Neuronal stem cell (in vitro differentiated cells): ENCODE measurements around the gene HMGA1.

Experiments
- DNase-seq: peaks from one replicate; pipeline ENCODE4 v3.0.0-alpha.2; 2013; ENCODE audit warnings: low spot score
- H2AFZ ChIP-seq: one replicate; pipeline ENCODE4 v1.6.1; 2013; ENCODE audit warnings: mild to moderate bottlenecking, low read length, inconsistent platforms
- H2AK5ac ChIP-seq: 2 replicates; pipeline ENCODE4 v1.6.1; 2013; ENCODE audit warnings: low read depth, mild to moderate bottlenecking, inconsistent platforms, low read length, moderate library complexity, mixed read lengths
- H2BK120ac ChIP-seq: 2 replicates; pipeline ENCODE4 v1.6.1; 2013; ENCODE audit warnings: low read depth, mild to moderate bottlenecking, inconsistent platforms, low read length, moderate library complexity, mixed read lengths
- H2BK12ac ChIP-seq: one replicate; pipeline ENCODE4 v1.6.1; 2013; ENCODE audit warnings: low read length, inconsistent platforms
- H2BK15ac ChIP-seq: 2 replicates; pipeline ENCODE4 v1.6.1; 2013; ENCODE audit warnings: mild to moderate bottlenecking, low read length, inconsistent platforms, mixed read lengths
- H2BK5ac ChIP-seq: one replicate; pipeline ENCODE4 v1.6.1; 2013; ENCODE audit warnings: inconsistent platforms, mild to moderate bottlenecking, low read length, moderate library complexity
- H3K14ac ChIP-seq: one replicate; pipeline ENCODE4 v1.6.1; 2013; ENCODE audit warnings: low read length, inconsistent platforms
- H3K18ac ChIP-seq: 2 replicates; pipeline ENCODE4 v1.6.1; 2013; ENCODE audit warnings: low read length, inconsistent platforms
- H3K23ac ChIP-seq: 2 replicates; pipeline ENCODE4 v1.6.1; 2013; ENCODE audit warnings: low read depth, mild to moderate bottlenecking, mixed read lengths, low read length, inconsistent platforms; ENCODE audit not compliant: poor library complexity
- H3K27ac ChIP-seq: replicated peaks from 3 replicates; pipeline ENCODE4 v1.5.1; 2013; ENCODE audit warnings: low read length, inconsistent platforms
- H3K27me3 ChIP-seq, 3 experiments: 2 replicates each; pipeline ENCODE4 v1.6.1; 2013; ENCODE audit warnings: low read length in 3 of 3, mild to moderate bottlenecking in 2 of 3, inconsistent platforms in 1 of 3, low read depth in 1 of 3, mixed read lengths in 1 of 3, moderate library complexity in 1 of 3; ENCODE audit not compliant: control insufficient read depth in 3 of 3, insufficient read depth in 3 of 3
- H3K36me3 ChIP-seq, 2 donors: replicated peaks in 1 of 2; 2 replicates each; pipeline ENCODE4 v1.6.1; 2013; ENCODE audit warnings: low read length in 2 of 2; ENCODE audit not compliant: control insufficient read depth in 2 of 2, insufficient read depth in 2 of 2
- H3K4ac ChIP-seq: 2 replicates; pipeline ENCODE4 v1.6.1; 2013; ENCODE audit warnings: inconsistent platforms, mild to moderate bottlenecking, low read length, moderate library complexity
- H3K4me1 ChIP-seq, 2 donors: 1 replicate in 1 of 2; 2 replicates in 1 of 2; pipeline ENCODE4 v1.6.1; 2013; ENCODE audit warnings: low read length in 2 of 2, low read depth in 1 of 2; ENCODE audit not compliant: control insufficient read depth in 2 of 2, insufficient read depth in 1 of 2
- H3K4me2 ChIP-seq: one replicate; pipeline ENCODE4 v1.6.1; 2013; ENCODE audit warnings: mild to moderate bottlenecking, low read length, inconsistent platforms; ENCODE audit not compliant: insufficient read depth, poor library complexity, severe bottlenecking
- H3K4me3 ChIP-seq, 2 donors: 2 replicates each; pipeline ENCODE4 v1.5.1; 2013; ENCODE audit warnings: low read length in 2 of 2, mild to moderate bottlenecking in 2 of 2, inconsistent platforms in 1 of 2, moderate library complexity in 1 of 2
- H3K79me1 ChIP-seq: one replicate; pipeline ENCODE4 v1.6.1; 2013; ENCODE audit warnings: low read depth, mild to moderate bottlenecking, inconsistent platforms, low read length, moderate library complexity
- H3K9ac ChIP-seq: one replicate; pipeline ENCODE4 v1.6.1; 2013; ENCODE audit warnings: mild to moderate bottlenecking, low read depth, low read length, inconsistent platforms; ENCODE audit not compliant: poor library complexity
- H3K9me3 ChIP-seq, 2 donors: replicated peaks in 1 of 2; 2 replicates each; pipeline versions ENCODE3 to v1.6.1; 2013; ENCODE audit warnings: low read length in 2 of 2, mild to moderate bottlenecking in 2 of 2, inconsistent platforms in 1 of 2, low read depth in 1 of 2, mixed read lengths in 1 of 2, moderate library complexity in 1 of 2; ENCODE audit not compliant: control insufficient read depth in 2 of 2, insufficient read depth in 1 of 2
- H4K8ac ChIP-seq: one replicate; pipeline ENCODE4 v1.6.1; 2013; ENCODE audit warnings: low read depth, mild to moderate bottlenecking, inconsistent platforms, low read length, moderate library complexity
- H4K91ac ChIP-seq: one replicate; pipeline ENCODE4 v1.6.1; 2013; ENCODE audit warnings: low read length, low read depth, mild to moderate bottlenecking, inconsistent platforms; ENCODE audit not compliant: poor library complexity
- WGBS, 2 donors: extraction: QIAGEN DNeasy Blood & Tissue Kit; methylation state at CpG; one replicate each; pipeline ENCODE4 v1.1.7; 2013; ENCODE audit warnings: missing lambda C conversion rate in 2 of 2, mixed read lengths in 1 of 2; ENCODE audit not compliant: insufficient read length in 2 of 2, insufficient replicate concordance in 1 of 2; ENCODE audit errors: extremely low coverage in 2 of 2; 5-methylcytosine and 5-hydroxymethylcytosine counted together

The HMGA1 gene

DNA sequence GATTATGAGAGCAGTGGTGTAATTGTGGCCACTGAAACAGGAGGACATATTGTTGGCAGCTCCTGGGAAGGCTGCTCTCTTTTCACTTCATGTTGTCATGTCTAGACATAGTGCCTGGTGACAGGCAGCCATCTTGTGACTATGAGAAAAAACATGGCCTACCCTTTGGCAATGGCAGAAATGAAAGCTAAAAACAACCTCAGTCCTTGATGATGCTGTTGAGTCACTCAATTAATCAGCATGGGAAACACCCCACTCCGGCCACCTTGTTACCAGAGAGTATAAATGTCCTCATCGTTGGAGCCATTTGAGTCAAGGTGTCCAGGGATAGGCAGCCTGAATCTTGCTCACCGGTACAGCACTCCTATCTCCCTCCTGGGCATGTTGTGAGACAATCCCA, 31.2 kb upstream of the HMGA1 start:
- no peak overlapping the region for H3K4me2 ChIP-seq
- H2AFZ ChIP-seq = no peak overlapping the region
- H3K36me3 ChIP-seq = no peaks in the 10 kb centered on the region
- H3K4ac ChIP-seq = no peak overlapping the region
- no peak overlapping the region for H3K9ac ChIP-seq
- H3K79me1 ChIP-seq = no peaks in the 10 kb centered on the region
- H4K8ac ChIP-seq = no peak overlapping the region
- no peak overlapping the region for H3K27ac ChIP-seq
- H2AK5ac ChIP-seq = no peak overlapping the region
- H2BK15ac ChIP-seq = no peak overlapping the region
- no peak overlapping the region for H2BK5ac ChIP-seq
- no peak overlapping the region for H2BK120ac ChIP-seq
- H3K4me1 ChIP-seq = no peaks in the 10 kb centered on the region
- H3K18ac ChIP-seq = no peak overlapping the region
- no peak overlapping the region for H4K91ac ChIP-seq
- WGBS, 2 donors = no CpG with 5 or more reads among the region's 3 CpGs
- no peak overlapping the region for H2BK12ac ChIP-seq
- H3K14ac ChIP-seq = no peak overlapping the region
- H3K27me3 ChIP-seq = peaks cover 0 to 23% (median 0%) of the 10 kb centered on the region in 3 experiments
- no peak overlapping the region for H3K23ac ChIP-seq
- no peaks in the 10 kb centered on the region for H3K9me3 ChIP-seq
- H3K4me3 ChIP-seq = no peak overlapping the region
- no peak for DNase-seq

DNA sequence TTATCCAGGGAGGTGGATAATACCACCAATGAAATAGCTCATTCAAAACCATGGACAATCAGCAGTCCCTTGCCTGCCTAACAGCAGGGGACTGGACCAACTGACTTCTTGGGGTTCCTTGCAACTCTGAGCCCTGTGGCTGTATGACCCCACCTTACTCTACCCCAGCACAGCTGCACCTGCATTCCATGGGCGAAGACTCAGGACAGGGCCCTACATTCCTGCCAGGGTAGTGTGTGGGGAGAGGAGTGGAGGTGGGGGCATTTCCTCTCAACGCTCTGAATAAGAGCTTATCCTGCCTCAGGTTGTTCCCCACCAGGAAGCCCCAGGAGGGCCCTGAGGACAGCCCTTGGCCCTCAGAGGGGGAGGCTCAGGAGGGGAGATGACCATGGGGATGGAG, 30.8 kb upstream of the HMGA1 start:
- Histone ChIP-seq H2AFZ (no peak overlapping the region), H2BK12ac (no peak overlapping the region), H2BK15ac (no peak overlapping the region), H4K91ac (no peak overlapping the region), H2AK5ac (no peak overlapping the region), H3K9ac (no peak overlapping the region), H2BK120ac (no peak overlapping the region), H3K14ac (no peak overlapping the region), H3K4ac (no peak overlapping the region), H4K8ac (no peak overlapping the region), H2BK5ac (no peak overlapping the region), H3K79me1 (no peaks in the 10 kb centered on the region), H3K27me3 (peaks cover 0 to 23% (median 0%) of the 10 kb centered on the region in 3 experiments), H3K36me3 (no peaks in the 10 kb centered on the region), H3K23ac (no peak overlapping the region), H3K4me1 (no peaks in the 10 kb centered on the region), H3K18ac (no peak overlapping the region), H3K4me3 (no peak overlapping the region), H3K27ac (no peak overlapping the region), H3K9me3 (no peaks in the 10 kb centered on the region), H3K4me2 (no peak overlapping the region)
- no CpG with 5 or more reads among the region's 2 CpGs for WGBS, 2 donors
- no peak for DNase-seq

DNA sequence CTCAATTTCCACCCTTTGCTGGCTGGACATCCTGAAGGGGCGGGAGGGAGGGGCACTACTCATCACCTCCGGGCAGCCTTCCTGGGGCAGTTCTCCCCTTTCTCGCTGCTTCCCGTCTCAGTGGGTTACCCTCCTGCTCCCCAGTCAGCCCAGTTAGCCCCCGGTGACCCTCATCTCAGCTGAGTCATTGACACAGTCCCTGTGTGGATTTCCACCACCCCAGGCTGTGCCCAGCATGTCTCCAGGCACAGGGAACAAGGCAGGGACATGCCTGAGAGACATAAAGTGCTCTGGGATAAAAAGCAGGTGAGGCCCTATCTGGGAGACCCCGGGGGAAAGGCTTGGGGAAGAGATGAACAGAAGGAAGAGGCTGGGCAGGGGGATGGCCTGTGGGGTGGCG, 29.9 kb upstream of the HMGA1 start:
- Histone ChIP-seq H2BK12ac (no peak overlapping the region), H4K8ac (no peak overlapping the region), H4K91ac (no peak overlapping the region), H3K18ac (no peak overlapping the region), H3K23ac (no peak overlapping the region), H3K27ac (no peak overlapping the region), H3K4me3 (no peak overlapping the region), H3K27me3 (peaks cover 0 to 23% (median 0%) of the 10 kb centered on the region in 3 experiments), H3K4me1 (no peaks in the 10 kb centered on the region), H3K9ac (no peak overlapping the region), H2AK5ac (no peak overlapping the region), H3K36me3 (no peaks in the 10 kb centered on the region), H3K4me2 (no peak overlapping the region), H2AFZ (no peak overlapping the region), H2BK5ac (no peak overlapping the region), H2BK120ac (no peak overlapping the region), H3K14ac (no peak overlapping the region), H3K79me1 (no peaks in the 10 kb centered on the region), H2BK15ac (peak overlapping the region; percentile 0), H3K9me3 (no peaks in the 10 kb centered on the region), H3K4ac (no peak overlapping the region)
- DNase-seq = no peak
- no CpG with 5 or more reads among the region's 7 CpGs for WGBS, 2 donors

DNA sequence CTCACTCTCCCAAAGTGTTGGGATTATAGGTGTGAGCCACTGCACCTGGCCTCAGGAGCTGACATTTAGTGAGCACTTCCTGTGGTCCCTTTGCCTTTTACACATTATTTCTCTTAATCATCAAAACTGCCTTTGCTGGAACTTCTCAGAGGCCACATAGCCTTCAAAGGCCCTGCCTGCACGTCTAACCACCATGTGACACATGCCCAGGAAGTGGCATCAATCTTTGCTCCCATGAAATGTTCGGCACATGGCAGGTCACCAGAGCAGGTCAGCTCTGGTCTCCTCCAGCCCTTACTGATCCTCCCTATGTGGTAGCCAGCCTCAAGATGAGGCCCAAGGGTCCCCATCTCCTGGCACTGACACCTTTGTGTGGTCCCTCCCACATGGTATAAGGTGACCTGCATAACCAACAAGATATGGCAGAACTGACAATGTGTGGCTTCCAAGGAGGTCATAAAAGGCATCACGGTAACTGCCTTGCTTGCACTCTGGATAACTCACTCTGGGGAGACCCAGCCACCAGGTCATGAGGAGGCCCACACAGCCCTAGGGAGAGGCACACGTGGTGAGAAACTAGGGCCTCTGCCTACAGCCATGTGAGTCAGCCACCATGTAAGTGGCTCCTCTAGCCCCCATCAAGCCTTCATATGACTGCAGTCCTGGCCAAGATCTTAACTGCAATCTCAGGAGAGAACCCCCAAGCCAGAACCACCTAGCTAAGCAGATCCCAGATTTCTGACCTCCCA, 28.8 kb upstream of the HMGA1 start:
- Histone ChIP-seq H4K8ac (no peak overlapping the region), H3K27ac (no peak overlapping the region), H3K14ac (peak overlapping the region; percentile 28), H3K4me1 (no peaks in the 10 kb centered on the region), H3K4me3 (no peak overlapping the region), H4K91ac (no peak overlapping the region), H2BK5ac (no peak overlapping the region), H3K36me3 (no peaks in the 10 kb centered on the region), H3K4ac (no peak overlapping the region), H3K18ac (no peak overlapping the region), H2BK12ac (no peak overlapping the region), H3K27me3 (peaks cover 0 to 23% (median 0%) of the 10 kb centered on the region in 3 experiments), H3K4me2 (no peak overlapping the region), H2BK120ac (no peak overlapping the region), H3K23ac (no peak overlapping the region), H2AK5ac (no peak overlapping the region), H3K79me1 (no peaks in the 10 kb centered on the region), H3K9me3 (no peaks in the 10 kb centered on the region), H2AFZ (no peak overlapping the region), H2BK15ac (no peak overlapping the region), H3K9ac (no peak overlapping the region)
- WGBS, 2 donors = no CpG with 5 or more reads among the region's 4 CpGs
- no peak for DNase-seq
